Panc1 (cell line): Measurements from ENCODE around the gene KRT2.

Experiments
- POLR2AphosphoS5 ChIP-seq: IDR thresholded peaks from 2 replicates; pipeline ENCODE4 v1.6.1; 2012; ENCODE audit warnings: mild to moderate bottlenecking, low read depth, low read length, moderate library complexity
- SIN3A ChIP-seq: IDR thresholded peaks from 2 replicates; pipeline ENCODE4 v1.6.1; 2012; ENCODE audit warnings: low read depth, mild to moderate bottlenecking, low read length, moderate library complexity, borderline replicate concordance; ENCODE audit not compliant: insufficient read depth
- TF ChIP-seq, protein P1 (sequence below): fragments of 450-650 bp; IDR thresholded peaks from 2 replicates; pipeline ENCODE4 v1.5.1; 2017; ENCODE audit warnings: mild to moderate bottlenecking
- TF ChIP-seq, protein P2 (sequence below), 2 experiments: IDR thresholded peaks; 2 replicates each; pipeline ENCODE4 v1.6.1; 2011 to 2012; ENCODE audit warnings: low read depth in 2 of 2, control low read depth in 1 of 2, low read length in 1 of 2, mild to moderate bottlenecking in 1 of 2, moderate library complexity in 1 of 2; ENCODE audit not compliant: insufficient read depth in 1 of 2

DNA sequence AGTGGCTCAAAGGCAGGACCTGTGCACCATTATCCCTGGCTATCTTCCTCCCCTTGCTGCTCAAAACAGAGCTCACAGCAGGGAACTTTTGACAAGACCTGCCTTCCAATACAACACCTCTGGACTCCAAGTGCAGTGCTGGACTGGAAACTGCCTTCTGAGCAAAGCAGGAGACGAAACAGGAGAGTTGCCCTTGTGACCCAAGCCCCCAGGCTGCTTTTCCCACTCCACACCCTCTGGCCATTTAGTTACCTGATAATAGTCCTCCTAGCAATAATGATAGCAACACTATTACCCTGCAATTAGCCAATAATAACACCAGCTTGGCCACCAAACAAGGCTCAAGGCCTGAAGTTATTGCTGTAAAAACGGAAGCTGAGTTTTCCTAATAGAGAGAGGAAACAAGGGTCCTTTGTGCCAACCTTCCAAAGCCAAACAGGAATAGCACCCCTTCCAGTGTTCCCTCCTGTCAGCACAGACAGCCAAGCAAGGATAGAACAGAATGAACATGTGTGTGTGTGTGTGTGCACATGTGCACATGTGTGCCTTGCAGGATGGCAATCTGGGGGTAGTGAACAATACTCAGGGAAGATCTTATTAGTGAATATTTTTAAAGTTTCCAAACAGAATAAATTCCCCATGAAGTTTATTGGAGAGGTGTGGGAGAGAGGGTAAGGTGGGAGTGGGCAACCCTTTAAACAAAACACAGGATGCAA is 24.5 kb downstream of the KRT2 start:
- TF ChIP-seq, protein P1, sequence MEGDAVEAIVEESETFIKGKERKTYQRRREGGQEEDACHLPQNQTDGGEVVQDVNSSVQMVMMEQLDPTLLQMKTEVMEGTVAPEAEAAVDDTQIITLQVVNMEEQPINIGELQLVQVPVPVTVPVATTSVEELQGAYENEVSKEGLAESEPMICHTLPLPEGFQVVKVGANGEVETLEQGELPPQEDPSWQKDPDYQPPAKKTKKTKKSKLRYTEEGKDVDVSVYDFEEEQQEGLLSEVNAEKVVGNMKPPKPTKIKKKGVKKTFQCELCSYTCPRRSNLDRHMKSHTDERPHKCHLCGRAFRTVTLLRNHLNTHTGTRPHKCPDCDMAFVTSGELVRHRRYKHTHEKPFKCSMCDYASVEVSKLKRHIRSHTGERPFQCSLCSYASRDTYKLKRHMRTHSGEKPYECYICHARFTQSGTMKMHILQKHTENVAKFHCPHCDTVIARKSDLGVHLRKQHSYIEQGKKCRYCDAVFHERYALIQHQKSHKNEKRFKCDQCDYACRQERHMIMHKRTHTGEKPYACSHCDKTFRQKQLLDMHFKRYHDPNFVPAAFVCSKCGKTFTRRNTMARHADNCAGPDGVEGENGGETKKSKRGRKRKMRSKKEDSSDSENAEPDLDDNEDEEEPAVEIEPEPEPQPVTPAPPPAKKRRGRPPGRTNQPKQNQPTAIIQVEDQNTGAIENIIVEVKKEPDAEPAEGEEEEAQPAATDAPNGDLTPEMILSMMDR, result no peak
- TF ChIP-seq POLR2AphosphoS5 (no peak), SIN3A (no peak)
- TF ChIP-seq, protein P2, sequence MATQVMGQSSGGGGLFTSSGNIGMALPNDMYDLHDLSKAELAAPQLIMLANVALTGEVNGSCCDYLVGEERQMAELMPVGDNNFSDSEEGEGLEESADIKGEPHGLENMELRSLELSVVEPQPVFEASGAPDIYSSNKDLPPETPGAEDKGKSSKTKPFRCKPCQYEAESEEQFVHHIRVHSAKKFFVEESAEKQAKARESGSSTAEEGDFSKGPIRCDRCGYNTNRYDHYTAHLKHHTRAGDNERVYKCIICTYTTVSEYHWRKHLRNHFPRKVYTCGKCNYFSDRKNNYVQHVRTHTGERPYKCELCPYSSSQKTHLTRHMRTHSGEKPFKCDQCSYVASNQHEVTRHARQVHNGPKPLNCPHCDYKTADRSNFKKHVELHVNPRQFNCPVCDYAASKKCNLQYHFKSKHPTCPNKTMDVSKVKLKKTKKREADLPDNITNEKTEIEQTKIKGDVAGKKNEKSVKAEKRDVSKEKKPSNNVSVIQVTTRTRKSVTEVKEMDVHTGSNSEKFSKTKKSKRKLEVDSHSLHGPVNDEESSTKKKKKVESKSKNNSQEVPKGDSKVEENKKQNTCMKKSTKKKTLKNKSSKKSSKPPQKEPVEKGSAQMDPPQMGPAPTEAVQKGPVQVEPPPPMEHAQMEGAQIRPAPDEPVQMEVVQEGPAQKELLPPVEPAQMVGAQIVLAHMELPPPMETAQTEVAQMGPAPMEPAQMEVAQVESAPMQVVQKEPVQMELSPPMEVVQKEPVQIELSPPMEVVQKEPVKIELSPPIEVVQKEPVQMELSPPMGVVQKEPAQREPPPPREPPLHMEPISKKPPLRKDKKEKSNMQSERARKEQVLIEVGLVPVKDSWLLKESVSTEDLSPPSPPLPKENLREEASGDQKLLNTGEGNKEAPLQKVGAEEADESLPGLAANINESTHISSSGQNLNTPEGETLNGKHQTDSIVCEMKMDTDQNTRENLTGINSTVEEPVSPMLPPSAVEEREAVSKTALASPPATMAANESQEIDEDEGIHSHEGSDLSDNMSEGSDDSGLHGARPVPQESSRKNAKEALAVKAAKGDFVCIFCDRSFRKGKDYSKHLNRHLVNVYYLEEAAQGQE (IDR thresholded peaks at IDR 0.05; ENCODE audit: insufficient read depth in 1 of 2, low read depth in 2 of 2, low read length in 1 of 2), result no peak
